Measurements from ENCODE around the gene UBE4B. TPM values are rescaled to one million over a fixed set of nuclear protein-coding genes. Genes with fewer than 3 reads are reported as not detected.

Gene UBE4B
- total and polyA plus RNA-seq, 3 donors from 2014 or later = 26.1 to 63.3 (median 62.0) TPM

GRCh38 chr1:10207810-10208209 is 175.1 kb downstream of the UBE4B start:
- intact Hi-C loops (cut with DNase I; ENCODE audit: low total_unique reads) = no loop called here
- 81 to 84% methylated on average over 3 of the region's 3 CpGs for WGBS, 2 donors
- Histone ChIP-seq H3K4me3 (no peak overlapping the region), H3K4me1 (peaks cover 16% of the 10 kb centered on the region), H3K36me3 (ENCODE audit: low read depth, missing control alignments) (no peaks in the 10 kb centered on the region), H3K9me3 (no peaks in the 10 kb centered on the region), H3K27ac (no peak overlapping the region), H3K27me3 (no peaks in the 10 kb centered on the region)
- DNase-seq = no peak
- TF ChIP-seq CTCF (IDR thresholded peaks at IDR 0.05) (no peak), POLR2A (IDR thresholded peaks at IDR 0.05) (no peak)

GRCh38 chr1:10208537-10208936 is 175.8 kb downstream of the UBE4B start:
- 79 to 82% methylated on average over 11 of the region's 11 CpGs for WGBS, 2 donors
- peaks cover 22% of the 10 kb centered on the region for H3K4me1 ChIP-seq
- no peak overlapping the region for H3K27ac ChIP-seq
- intact Hi-C loops (cut with DNase I; ENCODE audit: low total_unique reads) = no loop called here
- no peaks in the 10 kb centered on the region for H3K9me3 ChIP-seq
- no peaks in the 10 kb centered on the region for H3K27me3 ChIP-seq
- TF ChIP-seq CTCF (IDR thresholded peaks at IDR 0.05) (no peak), POLR2A (IDR thresholded peaks at IDR 0.05) (no peak)
- H3K36me3 ChIP-seq (ENCODE audit: low read depth, missing control alignments) = no peaks in the 10 kb centered on the region
- DNase-seq = no peak
- no peak overlapping the region for H3K4me3 ChIP-seq

GRCh38 chr1:10209590-10209904 is 176.8 kb downstream of the UBE4B start:
- Histone ChIP-seq H3K27me3 (no peaks in the 10 kb centered on the region), H3K36me3 (ENCODE audit: low read depth, missing control alignments) (no peaks in the 10 kb centered on the region), H3K4me1 (peaks cover 29% of the 10 kb centered on the region), H3K27ac (peak overlapping the region; percentile 94 to 99), H3K4me3 (peak overlapping the region; percentile 86 to 93), H3K9me3 (no peaks in the 10 kb centered on the region)
- intact Hi-C loops (cut with DNase I; ENCODE audit: low total_unique reads) = no loop called here
- WGBS, 2 donors = 0 to 1% methylated on average over 8 of the region's 8 CpGs
- no peak for TF ChIP-seq CTCF (IDR thresholded peaks at IDR 0.05)
- TF ChIP-seq POLR2A (IDR thresholded peaks at IDR 0.05) = no peak
- DNase-seq = no peak

GRCh38 chr1:10209905-10210810 is 177.4 kb downstream of the UBE4B start, which contains the start of gene KIF1B:
Gene KIF1B (plus strand): TSS chr1:10210570. CDS start chr1:10232329, 21,759 bp downstream.
- intact Hi-C loops (cut with DNase I; ENCODE audit: low total_unique reads) = no loop called here
- Histone ChIP-seq H3K27me3 (no peaks in the 10 kb centered on the region), H3K36me3 (ENCODE audit: low read depth, missing control alignments) (no peaks in the 10 kb centered on the region), H3K9me3 (no peaks in the 10 kb centered on the region), H3K4me3 (peak within 1 kb of the TSS; percentile 86 to 93), H3K4me1 (peaks cover 29% of the 10 kb centered on the region), H3K27ac (peak within 1 kb of the TSS; percentile 94 to 99)
- WGBS, 2 donors = 0% methylated on average over 52 to 55 of the region's 107 CpGs
- DNase-seq = peak; percentile 98
- TF ChIP-seq POLR2A (IDR thresholded peaks at IDR 0.05) (peak; percentile 94), CTCF (IDR thresholded peaks at IDR 0.05) (peak; percentile 100)

All from testis (tissue), 3 donors.